NCI-H526 (cell line): ENCODE results near the gene REV1.
"Not testable (repeated sequence)": the region's sequence is repeated elsewhere in the genome, so short reads cannot be mapped to it uniquely, and the experiment has no call there.

Source experiments
- DNase-seq, 2 experiments: peaks; one replicate each; lab custom pipeline; 2025; lab: John Stamatoyannopoulos, UW

The REV1 gene

GRCh38 chr2:99403084-99403483 lies 86.7 kb downstream of the REV1 start:
- DNase-seq = no peak

- no peak for DNase-seq
Observed at GRCh38 chr2:99401841-99402240, 88.0 kb downstream of the REV1 start.

- DNase-seq = no peak
Observed at GRCh38 chr2:99399795-99400194, 90.0 kb downstream of the REV1 start.

- DNase-seq = no peak
Observed at GRCh38 chr2:99399063-99399462, 90.8 kb downstream of the REV1 start.

GRCh38 chr2:99398303-99398702 lies 91.5 kb downstream of the REV1 start:
- no peak for DNase-seq

- no peak for DNase-seq
Observed at GRCh38 chr2:99397266-99397920, 92.4 kb downstream of the REV1 start.

- no peak for DNase-seq
Observed at GRCh38 chr2:99395589-99396130, 94.2 kb downstream of the REV1 start.

- DNase-seq = no peak
Observed at GRCh38 chr2:99389946-99390345, 99.9 kb downstream of the REV1 start.

GRCh38 chr2:99389371-99389770 lies 100.4 kb downstream of the REV1 start:
- no peak for DNase-seq

GRCh38 chr2:99388892-99389291 lies 100.9 kb downstream of the REV1 start:
- DNase-seq = no peak

- DNase-seq = no peak
Observed at GRCh38 chr2:99386011-99386410, 103.8 kb downstream of the REV1 start.

- no peak for DNase-seq
Observed at GRCh38 chr2:99382143-99382542, 107.7 kb downstream of the REV1 start.

GRCh38 chr2:99380376-99381010 lies 109.3 kb downstream of the REV1 start:
- DNase-seq = no peak

- DNase-seq = no peak
Observed at GRCh38 chr2:99377879-99378278, 111.9 kb downstream of the REV1 start.

- no peak for DNase-seq
Observed at GRCh38 chr2:99376254-99376864, 113.5 kb downstream of the REV1 start.

- DNase-seq = no peak
Observed at GRCh38 chr2:99374747-99375146, 115.1 kb downstream of the REV1 start.

- no peak for DNase-seq
Observed at GRCh38 chr2:99373144-99373543, 116.7 kb downstream of the REV1 start.

GRCh38 chr2:99368854-99369253 lies 121.0 kb downstream of the REV1 start:
- not testable (repeated sequence) for DNase-seq

GRCh38 chr2:99365661-99366060 lies 124.2 kb downstream of the REV1 start:
- no peak for DNase-seq

- DNase-seq = no peak
Observed at GRCh38 chr2:99356853-99357252, 133.0 kb downstream of the REV1 start.

- DNase-seq = not testable (repeated sequence)
Observed at GRCh38 chr2:99354825-99355224, 135.0 kb downstream of the REV1 start.

GRCh38 chr2:99354070-99354469 lies 135.7 kb downstream of the REV1 start:
- DNase-seq = no peak
